Immature natural killer cell (primary cell): ENCODE results near the gene CARD10. TPM values are rescaled to one million over a fixed set of nuclear protein-coding genes. Genes with fewer than 3 reads are reported as not detected.

Experiments used
- DNase-seq, 3 donors: peaks; one replicate each; pipeline ENCODE4 v3.0.0; 2022; ENCODE audit warnings: mixed read lengths in 1 of 3
- H3K27ac Mint-ChIP-seq, 6 donors: one replicate each; pipeline ENCODE4 v1.8.0; 2020; ENCODE audit warnings: mixed read lengths in 6 of 6, mild to moderate bottlenecking in 5 of 6, inconsistent platforms in 4 of 6, moderate library complexity in 3 of 6
- H3K27me3 Mint-ChIP-seq, 3 donors: one replicate each; pipeline ENCODE4 v1.8.0; 2020 to 2021; ENCODE audit warnings: low read depth in 3 of 3, mild to moderate bottlenecking in 3 of 3, mixed read lengths in 3 of 3, moderate library complexity in 3 of 3, inconsistent platforms in 1 of 3
- H3K36me3 Mint-ChIP-seq, 3 donors: one replicate each; pipeline ENCODE4 v1.8.0; 2020; ENCODE audit warnings: mixed read lengths in 3 of 3, inconsistent platforms in 2 of 3, mild to moderate bottlenecking in 2 of 3
- H3K4me1 Mint-ChIP-seq, 2 donors: one replicate each; pipeline ENCODE4 v1.8.0; 2020; ENCODE audit warnings: inconsistent platforms in 2 of 2, mild to moderate bottlenecking in 2 of 2, mixed read lengths in 2 of 2, moderate library complexity in 1 of 2
- H3K4me3 Mint-ChIP-seq, 5 donors: one replicate each; pipeline ENCODE4 v1.8.0; 2020; ENCODE audit warnings: mild to moderate bottlenecking in 5 of 5, mixed read lengths in 5 of 5, inconsistent platforms in 3 of 5, moderate library complexity in 3 of 5
- H3K9me3 Mint-ChIP-seq, 6 donors: one replicate each; pipeline ENCODE4 v1.8.0; 2020; ENCODE audit warnings: mild to moderate bottlenecking in 6 of 6, mixed read lengths in 6 of 6, inconsistent platforms in 4 of 6, moderate library complexity in 3 of 6
- polyA plus RNA-seq, 3 donors: library from polyadenylated mRNA; unstranded; fragments of 300-500 nt; fragmentation: Illumina TruSeq; gene quantifications; one replicate each; pipeline ENCODE4 v1.2.3, GENCODE V29; 2021

The CARD10 gene
- polyA plus RNA-seq, 3 donors from 2014 or later = 0.13 to 0.36 TPM; not detected in 1

GRCh38 chr22:37514526-37515051, 4.6 kb downstream of the CARD10 start:
- peaks cover 0 to 3% (median 0%) of the 10 kb centered on the region in 3 donors for H3K36me3 Mint-ChIP-seq
- no peak overlapping the region for H3K27ac Mint-ChIP-seq
- no peak for DNase-seq
- no peak overlapping the region for H3K4me3 Mint-ChIP-seq
- H3K9me3 Mint-ChIP-seq = no peaks in the 10 kb centered on the region
- H3K27me3 Mint-ChIP-seq = peaks cover 5 to 8% (median 7%) of the 10 kb centered on the region in 3 donors
- H3K4me1 Mint-ChIP-seq = peaks cover 6 to 7% of the 10 kb centered on the region in 2 donors

- Mint-ChIP-seq H3K27ac (no peak overlapping the region), H3K9me3 (no peaks in the 10 kb centered on the region)
Observed at GRCh38 chr22:37511395-37512104, 7.7 kb downstream of the CARD10 start.

GRCh38 chr22:37510091-37510490, 9.1 kb downstream of the CARD10 start:
- Mint-ChIP-seq H3K36me3 (no peaks in the 10 kb centered on the region), H3K4me1 (no peaks in the 10 kb centered on the region), H3K27me3 (peaks cover 0 to 2% (median 0%) of the 10 kb centered on the region in 3 donors), H3K4me3 (no peak overlapping the region), H3K9me3 (no peaks in the 10 kb centered on the region), H3K27ac (no peak overlapping the region)
- no peak for DNase-seq

More at GRCh38 chr22:37511395-37512104, 7.7 kb downstream of the CARD10 start:
- H3K27me3 Mint-ChIP-seq = peaks cover 0 to 2% (median 0%) of the 10 kb centered on the region in 3 donors
- H3K4me3 Mint-ChIP-seq = no peak overlapping the region
- peaks cover 0 to 3% (median 0%) of the 10 kb centered on the region in 3 donors for H3K36me3 Mint-ChIP-seq
- no peaks in the 10 kb centered on the region for H3K4me1 Mint-ChIP-seq
- DNase-seq = no peak

GRCh38 chr22:37509059-37509860, 10.0 kb downstream of the CARD10 start:
- H3K27ac Mint-ChIP-seq = peak overlapping the region in 1 of 6 donors; percentile 45
- H3K4me3 Mint-ChIP-seq = no peak overlapping the region
- H3K4me1 Mint-ChIP-seq = no peaks in the 10 kb centered on the region
- H3K9me3 Mint-ChIP-seq = no peaks in the 10 kb centered on the region
- no peak for DNase-seq
- peaks cover 0 to 2% (median 1%) of the 10 kb centered on the region in 3 donors for H3K27me3 Mint-ChIP-seq
- no peaks in the 10 kb centered on the region for H3K36me3 Mint-ChIP-seq

- Mint-ChIP-seq H3K4me1 (no peaks in the 10 kb centered on the region), H3K27ac (peak overlapping the region in 1 of 6 donors; percentile 45), H3K9me3 (no peaks in the 10 kb centered on the region), H3K4me3 (no peak overlapping the region), H3K36me3 (no peaks in the 10 kb centered on the region), H3K27me3 (peaks cover 0 to 2% (median 1%) of the 10 kb centered on the region in 3 donors)
- DNase-seq = no peak
Observed at GRCh38 chr22:37508431-37508992, 10.7 kb downstream of the CARD10 start.

GRCh38 chr22:37507731-37508130, 11.5 kb downstream of the CARD10 start:
- Mint-ChIP-seq H3K36me3 (no peaks in the 10 kb centered on the region), H3K4me3 (no peak overlapping the region), H3K4me1 (no peaks in the 10 kb centered on the region), H3K27me3 (peaks cover 0 to 2% (median 1%) of the 10 kb centered on the region in 3 donors), H3K9me3 (no peaks in the 10 kb centered on the region), H3K27ac (no peak overlapping the region)
- no peak for DNase-seq

GRCh38 chr22:37505989-37506388, 13.2 kb downstream of the CARD10 start:
- Mint-ChIP-seq H3K36me3 (no peaks in the 10 kb centered on the region), H3K4me1 (peaks cover 7 to 9% of the 10 kb centered on the region in 2 donors), H3K4me3 (no peak overlapping the region), H3K27me3 (peaks cover 1 to 6% (median 5%) of the 10 kb centered on the region in 3 donors), H3K9me3 (no peaks in the 10 kb centered on the region), H3K27ac (no peak overlapping the region)
- no peak for DNase-seq

- H3K27me3 Mint-ChIP-seq = peaks cover 3 to 5% (median 5%) of the 10 kb centered on the region in 3 donors
- no peaks in the 10 kb centered on the region for H3K9me3 Mint-ChIP-seq
- H3K4me3 Mint-ChIP-seq = no peak overlapping the region
- H3K36me3 Mint-ChIP-seq = no peaks in the 10 kb centered on the region
- no peak overlapping the region for H3K27ac Mint-ChIP-seq
- peaks cover 7 to 9% of the 10 kb centered on the region in 2 donors for H3K4me1 Mint-ChIP-seq
- no peak for DNase-seq
Observed at GRCh38 chr22:37505565-37505964, 13.7 kb downstream of the CARD10 start.

- Mint-ChIP-seq H3K4me3 (no peak overlapping the region), H3K27me3 (peaks cover 3 to 5% (median 3%) of the 10 kb centered on the region in 3 donors), H3K9me3 (no peaks in the 10 kb centered on the region), H3K27ac (no peak overlapping the region), H3K4me1 (peaks cover 7 to 9% of the 10 kb centered on the region in 2 donors), H3K36me3 (no peaks in the 10 kb centered on the region)
- no peak for DNase-seq
Observed at GRCh38 chr22:37504964-37505363, 14.3 kb downstream of the CARD10 start.

- Mint-ChIP-seq H3K27ac (no peak overlapping the region), H3K27me3 (peaks cover 3 to 5% (median 3%) of the 10 kb centered on the region in 3 donors), H3K4me1 (peaks cover 7 to 9% of the 10 kb centered on the region in 2 donors), H3K4me3 (no peak overlapping the region), H3K36me3 (no peaks in the 10 kb centered on the region), H3K9me3 (no peaks in the 10 kb centered on the region)
- DNase-seq = no peak
Observed at GRCh38 chr22:37503850-37504249, 15.4 kb downstream of the CARD10 start.

- Mint-ChIP-seq H3K27ac (no peak overlapping the region), H3K4me1 (peaks cover 9 to 10% of the 10 kb centered on the region in 2 donors), H3K27me3 (peaks cover 3 to 8% (median 3%) of the 10 kb centered on the region in 3 donors), H3K9me3 (no peaks in the 10 kb centered on the region), H3K4me3 (no peak overlapping the region), H3K36me3 (no peaks in the 10 kb centered on the region)
- DNase-seq = no peak
Observed at GRCh38 chr22:37503183-37503683, 16.0 kb downstream of the CARD10 start.

GRCh38 chr22:37502342-37503182, 16.7 kb downstream of the CARD10 start:
- Mint-ChIP-seq H3K4me1 (peaks cover 9 to 12% of the 10 kb centered on the region in 2 donors), H3K9me3 (no peaks in the 10 kb centered on the region), H3K27ac (no peak overlapping the region)

More at GRCh38 chr22:37502342-37503182, 16.7 kb downstream of the CARD10 start:
- DNase-seq = no peak
- Mint-ChIP-seq H3K27me3 (peaks cover 3 to 8% (median 3%) of the 10 kb centered on the region in 3 donors), H3K4me3 (no peak overlapping the region), H3K36me3 (no peaks in the 10 kb centered on the region)
